GM10847 (cell line): ENCODE measurements around the gene GUCA2B.

Source experiments
- POLR2A ChIP-seq: IDR thresholded peaks from 2 replicates; pipeline ENCODE4 v1.6.1; 2011; ENCODE audit not compliant: insufficient read length; ENCODE audit errors: extremely low read depth

The GUCA2B gene

GRCh38 chr1:42152907-42153600 is at the start of gene GUCA2B:
Gene GUCA2B, plus strand, starts transcription at chr1:42153410. Its CDS starts 41 bp downstream, at chr1:42153451.
- TF ChIP-seq POLR2A: no peak

GRCh38 chr1:42105025-42105424 is 48.2 kb upstream of the GUCA2B start:
- no peak for TF ChIP-seq POLR2A

- no peak for TF ChIP-seq POLR2A
Observed at GRCh38 chr1:42108309-42108708, 44.9 kb upstream of the GUCA2B start.

- no peak for TF ChIP-seq POLR2A
Observed at GRCh38 chr1:42109600-42109999, 43.6 kb upstream of the GUCA2B start.

- TF ChIP-seq POLR2A: no peak
Observed at GRCh38 chr1:42114229-42114628, 39.0 kb upstream of the GUCA2B start.

- TF ChIP-seq POLR2A: no peak
Observed at GRCh38 chr1:42117214-42117613, 36.0 kb upstream of the GUCA2B start.

- TF ChIP-seq POLR2A: no peak
Observed at GRCh38 chr1:42118125-42118524, 35.1 kb upstream of the GUCA2B start.

GRCh38 chr1:42122408-42122807 is 30.8 kb upstream of the GUCA2B start:
- TF ChIP-seq POLR2A: no peak

GRCh38 chr1:42125552-42125951 is 27.7 kb upstream of the GUCA2B start:
- TF ChIP-seq POLR2A: no peak

GRCh38 chr1:42127767-42128166 is 25.4 kb upstream of the GUCA2B start:
- TF ChIP-seq POLR2A: no peak

GRCh38 chr1:42128499-42128898 is 24.7 kb upstream of the GUCA2B start:
- no peak for TF ChIP-seq POLR2A

GRCh38 chr1:42128964-42129363 is 24.2 kb upstream of the GUCA2B start:
- TF ChIP-seq POLR2A: no peak

GRCh38 chr1:42130061-42130660 is 23.0 kb upstream of the GUCA2B start:
- no peak for TF ChIP-seq POLR2A

- no peak for TF ChIP-seq POLR2A
Observed at GRCh38 chr1:42133390-42133789, 19.8 kb upstream of the GUCA2B start.

- no peak for TF ChIP-seq POLR2A
Observed at GRCh38 chr1:42133809-42134526, 19.2 kb upstream of the GUCA2B start.

GRCh38 chr1:42135426-42135825 is 17.8 kb upstream of the GUCA2B start:
- no peak for TF ChIP-seq POLR2A

GRCh38 chr1:42136466-42136865 is 16.7 kb upstream of the GUCA2B start:
- no peak for TF ChIP-seq POLR2A

GRCh38 chr1:42137766-42138165 is 15.4 kb upstream of the GUCA2B start:
- TF ChIP-seq POLR2A: no peak
